PFSK-1 (cell line): ENCODE results near the gene TMEM132A.

Experiments
- FOXP2 ChIP-seq: optimal IDR thresholded peaks from 2 replicates; pipeline ENCODE3; 2011; ENCODE audit warnings: borderline replicate concordance, control low read depth, inconsistent platforms; ENCODE audit not compliant: insufficient read depth; ENCODE audit errors: extremely low read length, extremely low read depth
- POLR2AphosphoS5 ChIP-seq: IDR thresholded peaks from 2 replicates; pipeline ENCODE4 v1.6.1; 2012; ENCODE audit warnings: low read depth, mild to moderate bottlenecking, control low read depth, low read length, moderate library complexity
- REST ChIP-seq, 2 experiments: IDR thresholded peaks; 2 replicates each; pipeline versions ENCODE4 v1.6.1 to v1.8.0; 2011 to 2012; ENCODE audit warnings: low read depth in 2 of 2, low read length in 2 of 2, control low read depth in 1 of 2, inconsistent platforms in 1 of 2, mild to moderate bottlenecking in 1 of 2, moderate library complexity in 1 of 2; ENCODE audit not compliant: insufficient read depth in 1 of 2
- SIN3A ChIP-seq: IDR thresholded peaks from 2 replicates; pipeline ENCODE4 v1.6.1; 2012; ENCODE audit warnings: mild to moderate bottlenecking, low read length, moderate library complexity, borderline replicate concordance; ENCODE audit not compliant: insufficient read depth
- TAF1 ChIP-seq: IDR thresholded peaks from 2 replicates; pipeline ENCODE4 v1.6.1; 2012; ENCODE audit warnings: low read length, control low read depth, borderline replicate concordance; ENCODE audit not compliant: insufficient read depth

GRCh38 chr11:60917267-60917666 is 7.0 kb upstream of the TMEM132A start:
- TF ChIP-seq POLR2AphosphoS5: no peak
- TF ChIP-seq TAF1: no peak
- TF ChIP-seq REST (IDR thresholded peaks at IDR 0.05; ENCODE audit: insufficient read depth in 1 of 2, low read depth in 2 of 2, low read length in 2 of 2): no peak
- no peak for TF ChIP-seq SIN3A
- no peak for TF ChIP-seq FOXP2
